HCT116 (cell line): ENCODE measurements around the gene TCP11. TPM values are rescaled to one million over a fixed set of nuclear protein-coding genes. Genes with fewer than 3 reads are reported as not detected.

Source experiments
- ATAC-seq: fragments of 200-7000 bp; cut with Tn5 transposase; 2 replicates; pipeline ENCODE4 v1.9.1; 2020; ENCODE audit warnings: mild to moderate bottlenecking, moderate library complexity
- BruUV-seq: library from RNA; stranded (reverse); fragments of 400-500 nt; replicated peaks from 2 replicates; lab custom pipeline; 2021; lab: Mats Ljungman, UMichigan
- CTCF ChIA-PET: fragments of 300-600 bp; sonication (Branson Sonifier 250); formaldehyde crosslinking; loops from one replicate; lab custom pipeline; 2021; ENCODE audit warnings: antibody characterized with exemption; lab: Charles Lee
- POLR2A ChIA-PET: fragments of 300-600, 350-600 bp; sonication (Branson Sonifier 250); formaldehyde crosslinking; loops from one replicate; lab custom pipeline; 2021; ENCODE audit warnings: antibody characterized with exemption; lab: Charles Lee
- RAD21 ChIA-PET, 2 experiments: fragments of 300-600 bp; sonication (Branson Sonifier 250); formaldehyde crosslinking; loops; one replicate each; lab custom pipeline; 2023; ENCODE audit warnings: low total read pairs in 2 of 2; ENCODE audit not compliant: uncharacterized antibody in 2 of 2, unreplicated experiment in 2 of 2, low non-redundant PET in 1 of 2; lab: Charles Lee
- DNase-seq: peaks from one replicate; pipeline ENCODE4 v3.0.0-alpha.2; 2010; ENCODE audit warnings: low read depth, low spot score
- H2AFZ ChIP-seq: fragments of 200-600 bp; shearing (Covaris generic), sonication (generic); 2 replicates; pipeline ENCODE4 v1.6.1; 2017; ENCODE audit warnings: low read depth, mixed run types, mixed read lengths, antibody characterized with exemption, low read length; ENCODE audit not compliant: poor library complexity, severe bottlenecking
- H3K27ac ChIP-seq: 2 replicates; pipeline ENCODE4 v1.5.1; 2012; ENCODE audit warnings: low read depth, low read length
- H3K27me3 ChIP-seq: fragments of 200-600 bp; sonication (generic); 2 replicates; pipeline ENCODE4 v1.6.1; 2016; ENCODE audit warnings: mixed run types, low read length, mixed read lengths; ENCODE audit not compliant: insufficient read depth
- H3K36me3 ChIP-seq, 2 experiments: fragments of 200-500 bp in 1 of 2; fragments of 200-600 bp in 1 of 2; sonication (Bioruptor generic) in 1 of 2; sonication (generic) in 1 of 2; 2 replicates each; pipeline versions ENCODE4 v1.5.1 to v1.6.1; 2014 to 2016; ENCODE audit warnings: low read length in 2 of 2, inconsistent platforms in 1 of 2, mixed read lengths in 1 of 2, mixed run types in 1 of 2; ENCODE audit not compliant: insufficient read depth in 2 of 2, control insufficient read depth in 1 of 2
- H3K4me1 ChIP-seq, 2 experiments: fragments of 200-600 bp in 1 of 2; sonication (generic) in 1 of 2; 2 replicates each; pipeline versions ENCODE4 v1.5.1 to v1.6.1; 2012 to 2017; ENCODE audit warnings: low read length in 2 of 2, inconsistent platforms in 1 of 2, mild to moderate bottlenecking in 1 of 2, mixed read lengths in 1 of 2, mixed run types in 1 of 2, moderate library complexity in 1 of 2; ENCODE audit not compliant: insufficient read depth in 2 of 2, control insufficient read depth in 1 of 2
- H3K4me2 ChIP-seq: fragments of 200-600 bp; sonication (generic); 2 replicates; pipeline ENCODE4 v1.6.1; 2017; ENCODE audit warnings: mixed run types, low read length, mixed read lengths
- H3K4me3 ChIP-seq, 2 experiments: fragments of 200-600 bp in 1 of 2; sonication (generic) in 1 of 2; replicated peaks in 1 of 2; 2 replicates each; pipeline ENCODE4 v1.5.1; 2011 to 2016; ENCODE audit warnings: low read length in 2 of 2, control low read depth in 1 of 2, low read depth in 1 of 2, mild to moderate bottlenecking in 1 of 2, mixed read lengths in 1 of 2, mixed run types in 1 of 2
- H3K79me2 ChIP-seq: fragments of 200-600 bp; sonication (generic); 2 replicates; pipeline ENCODE4 v1.6.1; 2017; ENCODE audit warnings: mild to moderate bottlenecking, mixed run types, low read length, moderate library complexity, mixed read lengths; ENCODE audit not compliant: insufficient read depth
- H3K9ac ChIP-seq: fragments of 200-600 bp; sonication (generic); 2 replicates; pipeline ENCODE4 v1.6.1; 2016; ENCODE audit warnings: low read length, mixed read lengths
- H3K9me2 ChIP-seq: fragments of 200-600 bp; sonication (generic), shearing (Covaris generic); 2 replicates; pipeline ENCODE4 v1.6.1; 2017; ENCODE audit warnings: mixed run types, mild to moderate bottlenecking, moderate library complexity; ENCODE audit not compliant: insufficient read depth
- H3K9me3 ChIP-seq, 2 experiments: fragments of 200-500 bp in 1 of 2; fragments of 200-600 bp in 1 of 2; sonication (Bioruptor generic) in 1 of 2; sonication (generic) in 1 of 2; 2 replicates each; pipeline ENCODE4 v1.6.1; 2014 to 2017; ENCODE audit warnings: low read length in 2 of 2, mixed read lengths in 2 of 2, inconsistent platforms in 1 of 2, low read depth in 1 of 2, mild to moderate bottlenecking in 1 of 2, mixed run types in 1 of 2, moderate library complexity in 1 of 2; ENCODE audit not compliant: control insufficient read depth in 1 of 2, insufficient read depth in 1 of 2
- H4K20me1 ChIP-seq: fragments of 200-600 bp; sonication (generic), shearing (Covaris generic); 2 replicates; pipeline ENCODE4 v1.6.1; 2017; ENCODE audit warnings: mixed run types, mild to moderate bottlenecking, moderate library complexity; ENCODE audit not compliant: insufficient read depth
- CBX3 ChIP-seq: IDR thresholded peaks from 2 replicates; pipeline ENCODE4 v1.6.1; 2012; ENCODE audit warnings: low read depth
- FOSL1 ChIP-seq: IDR thresholded peaks from 2 replicates; pipeline ENCODE4 v1.6.1; 2012; ENCODE audit warnings: low read depth
- SP1 ChIP-seq: IDR thresholded peaks from 2 replicates; pipeline ENCODE4 v1.6.1; 2012; ENCODE audit warnings: low read depth
- TCF7L2 ChIP-seq: IDR thresholded peaks from 2 replicates; pipeline ENCODE4 v1.7.0; 2011; ENCODE audit warnings: borderline replicate concordance, inconsistent platforms; ENCODE audit not compliant: insufficient read depth, insufficient read length; ENCODE audit errors: extremely low read depth
- YY1 ChIP-seq: IDR thresholded peaks from 2 replicates; pipeline ENCODE4 v1.6.1; 2011; ENCODE audit warnings: low read length, low read depth, moderate library complexity, mild to moderate bottlenecking; ENCODE audit not compliant: insufficient replicate concordance; ENCODE audit errors: extremely low read depth
- ZNF274 ChIP-seq: fragments of 200-500 bp; sonication (Bioruptor generic); IDR thresholded peaks from 2 replicates; pipeline ENCODE4 v1.6.1; 2014; ENCODE audit warnings: mild to moderate bottlenecking, low read depth, low read length, inconsistent platforms
- intact Hi-C: fragments of 100-400 bp; cut with micrococcal nuclease; formaldehyde crosslinking; loops from 2 replicates; pipeline ENCODE4 v1.10.0; 2022
- total RNA-seq: library from RNA; stranded (reverse); gene quantifications from one replicate; pipeline ENCODE4 v1.2.1, GENCODE V29; 2021; ENCODE audit not compliant: unreplicated experiment
- TF ChIP-seq, protein P1 (sequence below), 3 experiments: fragments of 200-600 bp in 1 of 3; sonication (generic) in 1 of 3; IDR thresholded peaks in 2 of 3; conservative IDR thresholded peaks in 1 of 3; 2 replicates each; pipeline ENCODE4 v1.5.1; 2012 to 2017; ENCODE audit warnings: low read depth in 2 of 3, low read length in 2 of 3, antibody characterized with exemption in 1 of 3, borderline replicate concordance in 1 of 3, control low read depth in 1 of 3, mild to moderate bottlenecking in 1 of 3, mixed read lengths in 1 of 3, mixed run types in 1 of 3, moderate library complexity in 1 of 3; ENCODE audit not compliant: insufficient read depth in 1 of 3

TCP11 gene
- total RNA-seq, 1 experiment from 2014 or later: not detected

- Histone ChIP-seq H3K4me2 (no peak overlapping the region), H3K9me3 (no peaks in the 10 kb centered on the region), H2AFZ (no peak overlapping the region), H3K36me3 (no peaks in the 10 kb centered on the region; a peak in 1 of 4 replicates), H3K27me3 (no peaks in the 10 kb centered on the region), H3K27ac (no peak overlapping the region), H3K4me3 (no peak overlapping the region), H3K4me1 (no peaks in the 10 kb centered on the region), H3K9me2 (no peaks in the 10 kb centered on the region), H3K9ac (no peak overlapping the region), H4K20me1 (no peaks in the 10 kb centered on the region), H3K79me2 (no peaks in the 10 kb centered on the region)
- ATAC-seq: no peak
- CTCF ChIA-PET: interaction anchor here (1.2 kb wide), 1 partner anchor 26 kb away, joined by 3 read pairs; no protein-coding TSS in a partner anchor
- TF ChIP-seq SP1: no peak
- TF ChIP-seq, protein P1, sequence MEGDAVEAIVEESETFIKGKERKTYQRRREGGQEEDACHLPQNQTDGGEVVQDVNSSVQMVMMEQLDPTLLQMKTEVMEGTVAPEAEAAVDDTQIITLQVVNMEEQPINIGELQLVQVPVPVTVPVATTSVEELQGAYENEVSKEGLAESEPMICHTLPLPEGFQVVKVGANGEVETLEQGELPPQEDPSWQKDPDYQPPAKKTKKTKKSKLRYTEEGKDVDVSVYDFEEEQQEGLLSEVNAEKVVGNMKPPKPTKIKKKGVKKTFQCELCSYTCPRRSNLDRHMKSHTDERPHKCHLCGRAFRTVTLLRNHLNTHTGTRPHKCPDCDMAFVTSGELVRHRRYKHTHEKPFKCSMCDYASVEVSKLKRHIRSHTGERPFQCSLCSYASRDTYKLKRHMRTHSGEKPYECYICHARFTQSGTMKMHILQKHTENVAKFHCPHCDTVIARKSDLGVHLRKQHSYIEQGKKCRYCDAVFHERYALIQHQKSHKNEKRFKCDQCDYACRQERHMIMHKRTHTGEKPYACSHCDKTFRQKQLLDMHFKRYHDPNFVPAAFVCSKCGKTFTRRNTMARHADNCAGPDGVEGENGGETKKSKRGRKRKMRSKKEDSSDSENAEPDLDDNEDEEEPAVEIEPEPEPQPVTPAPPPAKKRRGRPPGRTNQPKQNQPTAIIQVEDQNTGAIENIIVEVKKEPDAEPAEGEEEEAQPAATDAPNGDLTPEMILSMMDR (IDR thresholded peaks at IDR 0.05 in 2 of 3, conservative IDR thresholded peaks at IDR 0.05 in 1 of 3; ENCODE audit: borderline replicate concordance in 1 of 3, insufficient read depth in 1 of 3, low read depth in 2 of 3, low read length in 2 of 3): no peak
- no peak for TF ChIP-seq YY1
- no peak for TF ChIP-seq CBX3
- TF ChIP-seq FOSL1: no peak
- no peak for TF ChIP-seq ZNF274
- no peak for TF ChIP-seq TCF7L2
- DNase-seq: no peak
- no TSS peak for BruUV-seq
- RAD21 ChIA-PET: no interaction called here
- intact Hi-C loops: no loop called here
- POLR2A ChIA-PET: no interaction called here
Measured at GRCh38 chr6:35068206-35068605, 72.9 kb downstream of the TCP11 start.

Other genes starting within 250 kb of the TCP11 start
- gene SCUBE3, start 72.6 kb upstream of the TCP11 start, total RNA-seq: 0.05 TPM
- 47.5 TPM for gene ZNF76, start 118.4 kb upstream of the TCP11 start, total RNA-seq
- 40.4 TPM for gene DEF6, start 156.5 kb upstream of the TCP11 start, total RNA-seq
- gene PPARD, start 201.2 kb upstream of the TCP11 start, total RNA-seq: 38.4 TPM